Measurements from ENCODE around the gene DNAH12.
"Not testable (repeated sequence)": the region's sequence is repeated elsewhere in the genome, so short reads cannot be mapped to it uniquely, and the experiment has no call there.

DNA sequence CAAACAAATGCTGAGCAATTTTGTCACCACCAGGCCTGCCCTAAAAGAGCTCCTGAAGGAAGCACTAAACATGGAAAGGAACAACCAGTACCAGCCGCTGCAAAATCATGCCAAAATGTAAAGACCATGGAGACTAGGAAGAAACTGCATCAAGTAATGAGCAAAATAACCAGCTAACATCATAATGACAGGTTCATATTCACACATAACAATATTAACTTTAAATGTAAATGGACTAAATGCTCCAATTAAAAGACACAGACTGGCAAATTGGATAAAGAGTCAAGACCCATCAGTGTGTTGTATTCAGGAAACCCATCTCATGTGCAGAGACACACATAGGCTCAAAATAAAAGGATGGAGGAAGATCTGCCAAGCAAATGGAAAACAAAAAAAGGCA, 217.6 kb downstream of the DNAH12 start:
- not testable (repeated sequence) for TF ChIP-seq POLR2A, EP300 (IDR thresholded peaks at IDR 0.05)
- TF ChIP-seq, protein P1, sequence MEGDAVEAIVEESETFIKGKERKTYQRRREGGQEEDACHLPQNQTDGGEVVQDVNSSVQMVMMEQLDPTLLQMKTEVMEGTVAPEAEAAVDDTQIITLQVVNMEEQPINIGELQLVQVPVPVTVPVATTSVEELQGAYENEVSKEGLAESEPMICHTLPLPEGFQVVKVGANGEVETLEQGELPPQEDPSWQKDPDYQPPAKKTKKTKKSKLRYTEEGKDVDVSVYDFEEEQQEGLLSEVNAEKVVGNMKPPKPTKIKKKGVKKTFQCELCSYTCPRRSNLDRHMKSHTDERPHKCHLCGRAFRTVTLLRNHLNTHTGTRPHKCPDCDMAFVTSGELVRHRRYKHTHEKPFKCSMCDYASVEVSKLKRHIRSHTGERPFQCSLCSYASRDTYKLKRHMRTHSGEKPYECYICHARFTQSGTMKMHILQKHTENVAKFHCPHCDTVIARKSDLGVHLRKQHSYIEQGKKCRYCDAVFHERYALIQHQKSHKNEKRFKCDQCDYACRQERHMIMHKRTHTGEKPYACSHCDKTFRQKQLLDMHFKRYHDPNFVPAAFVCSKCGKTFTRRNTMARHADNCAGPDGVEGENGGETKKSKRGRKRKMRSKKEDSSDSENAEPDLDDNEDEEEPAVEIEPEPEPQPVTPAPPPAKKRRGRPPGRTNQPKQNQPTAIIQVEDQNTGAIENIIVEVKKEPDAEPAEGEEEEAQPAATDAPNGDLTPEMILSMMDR (IDR thresholded peaks at IDR 0.05) = not testable (repeated sequence)
